Panc1 (cell line): ENCODE data around the gene BHLHE40. TPM values are rescaled to one million over a fixed set of nuclear protein-coding genes. Genes with fewer than 3 reads are reported as not detected.
"Not testable (repeated sequence)": the region's sequence is repeated elsewhere in the genome, so short reads cannot be mapped to it uniquely, and the experiment has no call there.

ENCODE experiments used
- ATAC-seq: fragments of 200-7000 bp; cut with Tn5 transposase; 2 replicates; pipeline ENCODE4 v1.9.1; 2020; ENCODE audit warnings: mild to moderate bottlenecking, moderate library complexity
- BruUV-seq: library from RNA; stranded (reverse); fragments of 400-500 nt; replicated peaks from 2 replicates; lab custom pipeline; 2021; lab: Mats Ljungman, UMichigan
- CTCF ChIA-PET: fragments of 300-600 bp; sonication (Branson Sonifier 250); formaldehyde crosslinking; loops from one replicate; lab custom pipeline; 2022; ENCODE audit warnings: antibody characterized with exemption; lab: Charles Lee
- POLR2A ChIA-PET: fragments of 300-600 bp; sonication (Branson Sonifier 250); formaldehyde crosslinking; loops from one replicate; lab custom pipeline; 2022; ENCODE audit warnings: antibody characterized with exemption; lab: Charles Lee
- DNase-seq: peaks from one replicate; pipeline ENCODE4 v3.0.0-alpha.2; 2010; ENCODE audit warnings: low read depth, low spot score
- H3K27ac ChIP-seq: 2 replicates; pipeline ENCODE4 v1.5.1; 2011; ENCODE audit warnings: mild to moderate bottlenecking, low read length, inconsistent platforms
- H3K27me3 ChIP-seq: fragments of 200-500 bp; sonication (Bioruptor generic); 2 replicates; pipeline ENCODE4 v1.6.0; 2014; ENCODE audit warnings: low read length, inconsistent platforms; ENCODE audit not compliant: control insufficient read depth, insufficient read depth
- H3K36me3 ChIP-seq: fragments of 200-500 bp; sonication (Bioruptor generic); 2 replicates; pipeline ENCODE4 v1.5.1; 2014; ENCODE audit warnings: inconsistent platforms, mild to moderate bottlenecking, low read length, moderate library complexity; ENCODE audit not compliant: control insufficient read depth, insufficient read depth
- H3K4me1 ChIP-seq: 2 replicates; pipeline ENCODE4 v1.5.1; 2011; ENCODE audit warnings: inconsistent platforms, mild to moderate bottlenecking, low read length, moderate library complexity; ENCODE audit not compliant: control insufficient read depth, insufficient read depth
- H3K4me3 ChIP-seq, 2 experiments: 2 replicates each; pipeline ENCODE4 v1.5.1; 2011 to 2012; ENCODE audit warnings: low read depth in 2 of 2, low read length in 2 of 2, mild to moderate bottlenecking in 2 of 2, inconsistent platforms in 1 of 2, moderate library complexity in 1 of 2
- H3K9me3 ChIP-seq: fragments of 200-500 bp; sonication (Bioruptor generic); 2 replicates; pipeline ENCODE4 v1.5.1; 2014; ENCODE audit warnings: low read depth, mild to moderate bottlenecking, inconsistent platforms, low read length, moderate library complexity; ENCODE audit not compliant: control insufficient read depth, insufficient read depth
- POLR2AphosphoS5 ChIP-seq: IDR thresholded peaks from 2 replicates; pipeline ENCODE4 v1.6.1; 2012; ENCODE audit warnings: mild to moderate bottlenecking, low read depth, low read length, moderate library complexity
- SIN3A ChIP-seq: IDR thresholded peaks from 2 replicates; pipeline ENCODE4 v1.6.1; 2012; ENCODE audit warnings: low read depth, mild to moderate bottlenecking, low read length, moderate library complexity, borderline replicate concordance; ENCODE audit not compliant: insufficient read depth
- TCF7L2 ChIP-seq: IDR thresholded peaks from 2 replicates; pipeline ENCODE4 v1.6.1; 2011; ENCODE audit warnings: mild to moderate bottlenecking, low read depth, low read length, inconsistent platforms
- in situ Hi-C: cut with HindIII; loops from 2 replicates; pipeline ENCODE4 v1.10.0; 2016; ENCODE audit warnings: low sequenced_read_pairs, low pct_unique_long_range_greater_than_20kb
- intact Hi-C: fragments of 100-400 bp; cut with micrococcal nuclease; formaldehyde crosslinking; loops from one replicate; pipeline ENCODE4 v1.10.0; 2022; ENCODE audit not compliant: unreplicated experiment
- total RNA-seq: library from RNA; stranded (reverse); gene quantifications from one replicate; pipeline ENCODE4 v1.2.1, GENCODE V29; 2021; ENCODE audit not compliant: unreplicated experiment
- TF ChIP-seq, protein P1 (sequence below), 2 experiments: IDR thresholded peaks; 2 replicates each; pipeline ENCODE4 v1.6.1; 2011 to 2012; ENCODE audit warnings: low read depth in 2 of 2, control low read depth in 1 of 2, low read length in 1 of 2, mild to moderate bottlenecking in 1 of 2, moderate library complexity in 1 of 2; ENCODE audit not compliant: insufficient read depth in 1 of 2
- TF ChIP-seq, protein P2 (sequence below): fragments of 450-650 bp; IDR thresholded peaks from 2 replicates; pipeline ENCODE4 v1.5.1; 2017; ENCODE audit warnings: mild to moderate bottlenecking

The BHLHE40 gene
- total RNA-seq, 1 experiment from 2014 or later: 78.4 TPM

DNA sequence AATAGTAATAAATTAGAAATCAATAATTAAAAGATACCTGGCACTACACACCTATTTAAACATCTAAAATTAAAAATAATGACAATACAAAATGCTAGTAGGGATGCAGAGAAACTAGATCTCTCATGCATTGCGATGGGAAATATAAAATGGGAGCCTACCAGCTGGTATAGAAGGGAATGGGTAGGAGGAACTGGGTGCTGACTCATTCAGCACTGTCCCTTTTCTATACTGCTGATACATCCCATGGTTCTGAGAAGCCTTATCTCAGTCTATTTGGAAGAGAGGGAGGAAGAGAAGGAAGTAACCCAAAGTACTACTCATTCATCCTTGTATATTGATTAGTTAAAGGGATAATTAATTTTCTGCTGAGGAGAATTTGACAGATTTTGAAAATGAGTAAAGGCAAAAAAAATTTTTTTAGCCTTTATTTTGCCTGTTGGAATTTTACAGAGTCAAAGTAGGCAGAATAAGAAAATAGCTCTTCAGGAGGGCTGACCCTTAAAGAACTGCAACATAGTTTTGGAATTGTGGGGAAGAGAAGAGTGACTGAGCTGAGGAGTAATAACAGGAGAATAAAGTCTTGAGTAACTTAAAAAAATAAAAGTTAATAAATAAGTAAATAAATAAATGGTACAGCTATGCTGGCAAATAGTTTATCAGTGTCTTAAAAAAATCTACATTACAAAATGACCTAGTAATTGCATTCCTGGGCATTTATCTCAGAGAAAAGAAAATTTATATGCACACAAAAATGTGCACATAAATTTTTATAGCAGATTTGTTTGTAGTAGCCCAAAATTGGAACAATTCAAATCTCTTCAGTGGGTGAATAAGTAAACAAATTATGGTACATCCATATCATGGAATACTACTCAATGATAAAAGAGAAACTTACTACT lies 15.3 kb upstream of the BHLHE40 start:
- no peak for ATAC-seq

GRCh38 chr3:4966006-4966405 lies 13.2 kb upstream of the BHLHE40 start:
- in situ Hi-C loops, BruUV-seq, H3K27ac ChIP-seq, POLR2A ChIA-PET, H3K27me3 ChIP-seq, CTCF ChIA-PET, ATAC-seq, H3K4me1 ChIP-seq, H3K4me3 ChIP-seq, H3K9me3 ChIP-seq, DNase-seq, H3K36me3 ChIP-seq, intact Hi-C loops: not testable (repeated sequence)

More for the DNA sequence above, 15.3 kb upstream of the BHLHE40 start:
- in situ Hi-C loops: no loop called here
- BruUV-seq: no TSS peak
- POLR2A ChIA-PET: interaction anchor here (0.6 kb wide), 1 partner anchor 234 kb away, joined by 5 read pairs; no protein-coding TSS in a partner anchor
- Histone ChIP-seq H3K36me3 (no peaks in the 10 kb centered on the region), H3K27me3 (no peaks in the 10 kb centered on the region), H3K4me1 (no peaks in the 10 kb centered on the region), H3K4me3 (no peak overlapping the region), H3K27ac (no peak overlapping the region), H3K9me3 (peaks cover 2% of the 10 kb centered on the region; the same call in 1 of the 2 replicates)
- no peak for DNase-seq
- TF ChIP-seq SIN3A: no peak
- TF ChIP-seq, protein P1, sequence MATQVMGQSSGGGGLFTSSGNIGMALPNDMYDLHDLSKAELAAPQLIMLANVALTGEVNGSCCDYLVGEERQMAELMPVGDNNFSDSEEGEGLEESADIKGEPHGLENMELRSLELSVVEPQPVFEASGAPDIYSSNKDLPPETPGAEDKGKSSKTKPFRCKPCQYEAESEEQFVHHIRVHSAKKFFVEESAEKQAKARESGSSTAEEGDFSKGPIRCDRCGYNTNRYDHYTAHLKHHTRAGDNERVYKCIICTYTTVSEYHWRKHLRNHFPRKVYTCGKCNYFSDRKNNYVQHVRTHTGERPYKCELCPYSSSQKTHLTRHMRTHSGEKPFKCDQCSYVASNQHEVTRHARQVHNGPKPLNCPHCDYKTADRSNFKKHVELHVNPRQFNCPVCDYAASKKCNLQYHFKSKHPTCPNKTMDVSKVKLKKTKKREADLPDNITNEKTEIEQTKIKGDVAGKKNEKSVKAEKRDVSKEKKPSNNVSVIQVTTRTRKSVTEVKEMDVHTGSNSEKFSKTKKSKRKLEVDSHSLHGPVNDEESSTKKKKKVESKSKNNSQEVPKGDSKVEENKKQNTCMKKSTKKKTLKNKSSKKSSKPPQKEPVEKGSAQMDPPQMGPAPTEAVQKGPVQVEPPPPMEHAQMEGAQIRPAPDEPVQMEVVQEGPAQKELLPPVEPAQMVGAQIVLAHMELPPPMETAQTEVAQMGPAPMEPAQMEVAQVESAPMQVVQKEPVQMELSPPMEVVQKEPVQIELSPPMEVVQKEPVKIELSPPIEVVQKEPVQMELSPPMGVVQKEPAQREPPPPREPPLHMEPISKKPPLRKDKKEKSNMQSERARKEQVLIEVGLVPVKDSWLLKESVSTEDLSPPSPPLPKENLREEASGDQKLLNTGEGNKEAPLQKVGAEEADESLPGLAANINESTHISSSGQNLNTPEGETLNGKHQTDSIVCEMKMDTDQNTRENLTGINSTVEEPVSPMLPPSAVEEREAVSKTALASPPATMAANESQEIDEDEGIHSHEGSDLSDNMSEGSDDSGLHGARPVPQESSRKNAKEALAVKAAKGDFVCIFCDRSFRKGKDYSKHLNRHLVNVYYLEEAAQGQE (IDR thresholded peaks at IDR 0.05; ENCODE audit: insufficient read depth in 1 of 2, low read depth in 2 of 2, low read length in 1 of 2): no peak
- TF ChIP-seq, protein P2, sequence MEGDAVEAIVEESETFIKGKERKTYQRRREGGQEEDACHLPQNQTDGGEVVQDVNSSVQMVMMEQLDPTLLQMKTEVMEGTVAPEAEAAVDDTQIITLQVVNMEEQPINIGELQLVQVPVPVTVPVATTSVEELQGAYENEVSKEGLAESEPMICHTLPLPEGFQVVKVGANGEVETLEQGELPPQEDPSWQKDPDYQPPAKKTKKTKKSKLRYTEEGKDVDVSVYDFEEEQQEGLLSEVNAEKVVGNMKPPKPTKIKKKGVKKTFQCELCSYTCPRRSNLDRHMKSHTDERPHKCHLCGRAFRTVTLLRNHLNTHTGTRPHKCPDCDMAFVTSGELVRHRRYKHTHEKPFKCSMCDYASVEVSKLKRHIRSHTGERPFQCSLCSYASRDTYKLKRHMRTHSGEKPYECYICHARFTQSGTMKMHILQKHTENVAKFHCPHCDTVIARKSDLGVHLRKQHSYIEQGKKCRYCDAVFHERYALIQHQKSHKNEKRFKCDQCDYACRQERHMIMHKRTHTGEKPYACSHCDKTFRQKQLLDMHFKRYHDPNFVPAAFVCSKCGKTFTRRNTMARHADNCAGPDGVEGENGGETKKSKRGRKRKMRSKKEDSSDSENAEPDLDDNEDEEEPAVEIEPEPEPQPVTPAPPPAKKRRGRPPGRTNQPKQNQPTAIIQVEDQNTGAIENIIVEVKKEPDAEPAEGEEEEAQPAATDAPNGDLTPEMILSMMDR: no peak
- no peak for TF ChIP-seq TCF7L2
- TF ChIP-seq POLR2AphosphoS5: no peak
- intact Hi-C loops: no loop called here
- CTCF ChIA-PET: no interaction called here

DNA sequence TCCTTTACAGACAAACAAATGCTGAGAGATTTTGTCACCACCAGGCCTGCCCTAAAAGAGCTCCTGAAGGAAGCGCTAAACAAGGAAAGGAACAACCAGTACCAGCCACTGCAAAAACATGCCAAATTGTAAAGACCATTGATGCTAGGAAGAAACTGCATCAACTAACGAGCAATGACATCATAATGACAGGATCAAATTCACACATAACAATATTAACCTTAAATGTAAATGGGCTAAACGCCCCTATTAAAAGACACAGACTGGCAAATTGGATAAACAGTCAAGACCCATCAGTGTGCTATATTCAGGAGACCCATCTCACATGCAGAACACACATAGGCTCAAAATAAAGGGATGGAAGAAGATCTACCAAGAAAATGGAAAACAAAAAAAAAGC lies 11.6 kb upstream of the BHLHE40 start:
- H3K4me3 ChIP-seq, CTCF ChIA-PET, H3K27ac ChIP-seq, in situ Hi-C loops, ATAC-seq, H3K36me3 ChIP-seq, BruUV-seq, H3K9me3 ChIP-seq, POLR2A ChIA-PET, H3K27me3 ChIP-seq, H3K4me1 ChIP-seq, intact Hi-C loops, DNase-seq: not testable (repeated sequence)

DNA sequence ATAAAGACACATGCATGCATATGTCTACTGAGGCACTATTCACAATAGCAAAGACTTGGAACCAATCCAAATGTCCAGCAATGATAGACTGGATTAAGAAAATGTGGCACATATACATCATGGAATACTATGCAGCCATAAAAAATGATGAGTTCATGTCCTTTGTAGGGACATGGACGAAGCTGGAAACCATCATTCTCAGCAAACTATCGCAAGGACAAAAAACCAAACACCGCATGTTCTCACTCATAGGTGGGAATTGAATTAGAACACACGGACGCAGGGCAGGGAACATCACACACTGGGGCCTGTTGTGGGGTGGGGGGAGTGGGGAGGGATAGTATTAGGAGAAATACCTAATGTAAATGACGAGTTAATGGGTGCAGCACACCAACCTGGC lies 7.8 kb upstream of the BHLHE40 start:
- intact Hi-C loops, DNase-seq, POLR2A ChIA-PET, ATAC-seq, H3K27ac ChIP-seq, BruUV-seq, H3K4me3 ChIP-seq, H3K4me1 ChIP-seq, CTCF ChIA-PET, H3K27me3 ChIP-seq, in situ Hi-C loops, H3K9me3 ChIP-seq, H3K36me3 ChIP-seq: not testable (repeated sequence)
